Skeletal muscle satellite cell (primary cell): Measurements from ENCODE around the gene POLR1C.

Source experiments
- H3K27me3 ChIP-seq: 2 replicates; pipeline ENCODE4 v1.7.0; 2013; ENCODE audit warnings: low read length; ENCODE audit not compliant: control insufficient read depth, insufficient read depth
- H3K36me3 ChIP-seq: 2 replicates; pipeline ENCODE4 v1.7.0; 2013; ENCODE audit warnings: mild to moderate bottlenecking, control low read depth, low read length; ENCODE audit not compliant: insufficient read depth
- H3K4me1 ChIP-seq: 2 replicates; pipeline ENCODE4 v1.7.0; 2013; ENCODE audit warnings: low read length; ENCODE audit not compliant: control insufficient read depth, insufficient read depth
- H3K4me2 ChIP-seq: 2 replicates; pipeline ENCODE4 v1.7.0; 2013; ENCODE audit warnings: mild to moderate bottlenecking, low read length
- H3K4me3 ChIP-seq: 2 replicates; pipeline ENCODE4 v1.7.0; 2013; ENCODE audit warnings: low read length
- H3K9ac ChIP-seq: 2 replicates; pipeline ENCODE4 v1.7.0; 2013; ENCODE audit warnings: mild to moderate bottlenecking, low read depth, low read length, moderate library complexity
- H3K9me3 ChIP-seq: replicated peaks from 2 replicates; pipeline ENCODE4 v1.7.0; 2013; ENCODE audit warnings: mild to moderate bottlenecking, control low read depth, low read length

Gene POLR1C

DNA sequence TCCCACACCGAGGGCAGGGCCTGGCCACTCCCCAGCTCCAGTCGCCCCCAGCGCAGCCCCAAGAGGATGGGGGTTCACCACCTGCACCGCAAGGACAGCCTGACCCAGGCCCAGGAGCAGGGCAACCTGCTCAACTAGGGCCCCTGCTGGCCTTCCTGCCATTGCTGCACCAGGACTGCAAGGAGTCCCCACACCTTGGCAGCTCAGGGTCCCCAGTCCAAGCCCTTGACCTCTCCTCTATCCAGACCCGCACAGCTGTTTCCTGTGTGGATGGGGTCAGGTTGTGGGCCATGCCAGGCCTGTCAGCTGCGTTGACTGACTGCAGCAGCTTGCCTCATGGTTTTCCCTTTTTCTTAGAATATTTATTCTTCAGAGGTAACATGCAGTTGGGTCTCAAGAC is 11.2 kb upstream of the POLR1C start:
- H3K4me3 ChIP-seq = no peak overlapping the region
- peaks cover 46% of the 10 kb centered on the region for H3K36me3 ChIP-seq
- H3K9me3 ChIP-seq = no peaks in the 10 kb centered on the region
- H3K4me2 ChIP-seq = no peak overlapping the region
- H3K4me1 ChIP-seq = peaks cover 13% of the 10 kb centered on the region
- no peak overlapping the region for H3K9ac ChIP-seq
- no peaks in the 10 kb centered on the region for H3K27me3 ChIP-seq

DNA sequence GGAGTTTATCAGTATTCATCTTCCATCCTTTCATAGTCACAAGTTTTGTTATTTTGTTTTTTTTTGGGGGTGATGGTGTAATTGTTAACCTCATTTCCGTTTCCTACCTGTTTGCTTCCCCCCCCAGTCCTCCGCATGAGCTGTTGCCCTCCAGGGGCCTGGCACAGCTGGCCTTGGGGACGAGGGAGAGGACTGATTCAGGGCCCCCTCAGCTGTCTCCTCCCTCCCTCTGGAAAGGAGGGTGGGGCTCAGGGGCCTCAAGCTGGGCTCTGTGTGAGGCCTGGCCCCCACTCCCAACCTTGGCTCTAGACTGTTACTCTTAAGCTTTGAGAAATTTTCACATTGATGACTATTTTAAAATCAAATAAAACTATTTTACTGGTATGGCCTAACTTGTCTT is 10.7 kb upstream of the POLR1C start:
- no peak overlapping the region for H3K4me2 ChIP-seq

DNA sequence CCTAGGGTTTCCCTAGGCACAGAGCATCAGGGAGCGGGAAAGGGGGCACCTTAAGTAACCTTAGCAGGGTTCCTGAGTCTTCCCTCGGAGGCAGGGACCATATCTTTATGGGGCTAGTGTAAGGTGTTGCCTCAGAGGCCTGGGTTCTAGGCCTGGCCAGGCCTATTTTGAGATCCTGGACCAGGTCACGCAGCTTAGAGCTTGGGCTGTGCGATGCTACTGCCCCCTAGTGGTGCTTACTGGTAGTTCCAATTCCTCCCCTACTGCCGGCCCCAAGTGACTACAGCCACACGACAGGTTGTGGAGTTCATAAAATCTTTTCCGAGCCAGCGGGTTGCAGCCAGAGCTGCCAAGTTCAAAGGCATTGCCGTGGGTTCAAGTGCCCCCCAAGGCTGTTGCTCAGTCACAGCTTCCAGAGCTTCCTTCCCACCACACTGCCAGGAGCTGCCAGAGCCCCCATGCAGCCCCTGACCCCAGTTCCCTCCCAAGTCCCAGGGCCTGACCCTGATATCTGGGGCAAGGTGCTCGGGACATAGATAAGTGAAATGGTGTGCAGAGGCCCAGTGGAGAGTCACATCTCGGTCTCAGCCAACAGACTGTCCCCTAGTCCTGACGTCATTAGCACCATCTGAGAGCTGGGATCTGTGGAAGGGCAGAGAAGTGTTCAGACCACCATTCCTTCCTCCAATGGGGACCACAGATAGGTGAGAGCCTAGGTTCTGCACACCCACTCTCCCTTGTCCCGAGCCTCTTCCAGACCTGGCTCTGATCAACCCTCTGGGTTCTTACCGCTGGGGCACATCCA is 10.0 kb upstream of the POLR1C start:
- Histone ChIP-seq H3K36me3 (peaks cover 49% of the 10 kb centered on the region), H3K4me2 (no peak overlapping the region), H3K4me1 (peaks cover 15% of the 10 kb centered on the region), H3K4me3 (no peak overlapping the region), H3K9ac (no peak overlapping the region), H3K27me3 (no peaks in the 10 kb centered on the region), H3K9me3 (no peaks in the 10 kb centered on the region)

More for the DNA sequence above, 10.7 kb upstream of the POLR1C start:
- Histone ChIP-seq H3K4me1 (peaks cover 15% of the 10 kb centered on the region), H3K27me3 (no peaks in the 10 kb centered on the region), H3K36me3 (peaks cover 44% of the 10 kb centered on the region), H3K4me3 (no peak overlapping the region), H3K9me3 (no peaks in the 10 kb centered on the region), H3K9ac (no peak overlapping the region)

DNA sequence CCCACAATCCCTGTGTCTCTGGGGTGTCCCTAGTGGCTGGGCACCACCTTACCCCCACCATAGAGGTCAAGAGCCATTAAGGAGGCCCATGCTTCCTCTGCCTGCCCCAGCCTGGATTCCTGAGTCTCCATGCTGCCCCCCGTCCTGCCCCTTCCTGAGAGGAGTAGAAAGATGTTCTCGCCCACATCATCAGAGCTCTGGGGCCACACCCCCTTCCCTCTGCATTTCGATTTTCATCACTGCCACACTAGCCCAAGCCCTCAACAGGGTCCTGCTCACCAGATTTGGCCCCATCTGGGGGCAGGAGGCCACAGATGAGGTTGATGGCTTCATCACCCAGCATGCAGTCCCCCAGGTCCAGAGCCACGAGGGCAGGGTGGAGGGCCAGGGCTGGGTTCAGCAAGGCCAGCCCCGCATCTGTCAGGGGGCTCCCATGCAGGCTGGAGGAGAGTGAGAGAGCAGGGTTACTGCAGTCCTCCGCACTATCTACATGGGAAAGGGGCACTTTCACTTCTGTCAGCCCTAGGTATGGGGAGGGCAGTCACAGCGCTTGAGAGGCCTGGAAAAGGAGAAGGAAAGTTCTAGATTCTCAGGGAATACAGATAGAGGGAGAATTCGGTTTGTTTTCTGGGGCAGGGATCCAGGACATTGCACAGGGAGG is 8.3 kb upstream of the POLR1C start:
- Histone ChIP-seq H3K36me3 (peaks cover 51% of the 10 kb centered on the region), H3K4me3 (no peak overlapping the region), H3K4me1 (peaks cover 15% of the 10 kb centered on the region), H3K4me2 (peak overlapping the region; percentile 99), H3K27me3 (no peaks in the 10 kb centered on the region), H3K9ac (no peak overlapping the region), H3K9me3 (no peaks in the 10 kb centered on the region)

DNA sequence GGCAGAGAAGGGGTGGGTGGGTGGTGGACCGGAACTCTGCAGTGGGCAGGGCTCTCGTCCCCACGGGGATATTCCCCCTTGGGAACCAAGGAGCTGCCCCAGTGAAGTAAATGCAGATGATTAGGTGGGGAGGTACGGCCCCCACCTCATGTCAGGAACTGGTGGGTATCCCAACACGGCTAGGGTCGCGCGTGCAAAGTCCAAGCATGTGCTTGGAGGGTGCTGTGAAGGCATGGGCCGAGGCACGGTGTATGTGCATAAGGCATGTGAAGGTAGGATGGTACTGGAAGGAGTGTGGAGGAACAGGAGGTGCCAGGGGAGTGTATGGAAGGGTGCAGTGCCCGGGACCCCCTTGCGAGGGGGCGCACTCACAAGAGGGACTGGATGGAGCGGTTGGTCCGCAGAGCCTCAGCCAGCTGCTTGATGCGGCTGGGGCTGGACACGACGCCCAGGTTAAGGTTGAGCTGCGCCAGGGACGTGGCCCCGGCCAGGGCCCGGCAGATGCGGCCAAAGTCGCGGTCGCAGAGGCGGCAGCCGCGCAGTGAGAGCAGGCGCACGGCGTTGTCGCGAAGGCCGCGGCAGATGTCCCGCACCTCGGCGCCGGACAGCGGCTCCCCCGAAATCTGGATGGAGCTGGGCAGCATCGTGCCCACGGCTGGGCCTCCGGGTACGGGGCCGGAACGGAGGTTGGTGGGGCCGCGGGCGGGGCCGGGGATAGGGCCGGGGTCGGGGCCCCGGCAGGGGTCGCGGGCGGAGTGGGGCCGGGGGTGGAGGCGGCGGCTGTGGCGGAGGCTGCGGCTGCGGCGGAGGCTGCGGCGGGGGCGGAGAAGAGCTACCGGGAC is 7.5 kb upstream of the POLR1C start:
- H3K27me3 ChIP-seq = no peaks in the 10 kb centered on the region
- no peaks in the 10 kb centered on the region for H3K9me3 ChIP-seq
- peak overlapping the region; percentile 78 for H3K9ac ChIP-seq
- peak overlapping the region; percentile 79 for H3K4me3 ChIP-seq
- peaks cover 51% of the 10 kb centered on the region for H3K36me3 ChIP-seq
- H3K4me1 ChIP-seq = peaks cover 15% of the 10 kb centered on the region
- peak overlapping the region; percentile 99 for H3K4me2 ChIP-seq

DNA sequence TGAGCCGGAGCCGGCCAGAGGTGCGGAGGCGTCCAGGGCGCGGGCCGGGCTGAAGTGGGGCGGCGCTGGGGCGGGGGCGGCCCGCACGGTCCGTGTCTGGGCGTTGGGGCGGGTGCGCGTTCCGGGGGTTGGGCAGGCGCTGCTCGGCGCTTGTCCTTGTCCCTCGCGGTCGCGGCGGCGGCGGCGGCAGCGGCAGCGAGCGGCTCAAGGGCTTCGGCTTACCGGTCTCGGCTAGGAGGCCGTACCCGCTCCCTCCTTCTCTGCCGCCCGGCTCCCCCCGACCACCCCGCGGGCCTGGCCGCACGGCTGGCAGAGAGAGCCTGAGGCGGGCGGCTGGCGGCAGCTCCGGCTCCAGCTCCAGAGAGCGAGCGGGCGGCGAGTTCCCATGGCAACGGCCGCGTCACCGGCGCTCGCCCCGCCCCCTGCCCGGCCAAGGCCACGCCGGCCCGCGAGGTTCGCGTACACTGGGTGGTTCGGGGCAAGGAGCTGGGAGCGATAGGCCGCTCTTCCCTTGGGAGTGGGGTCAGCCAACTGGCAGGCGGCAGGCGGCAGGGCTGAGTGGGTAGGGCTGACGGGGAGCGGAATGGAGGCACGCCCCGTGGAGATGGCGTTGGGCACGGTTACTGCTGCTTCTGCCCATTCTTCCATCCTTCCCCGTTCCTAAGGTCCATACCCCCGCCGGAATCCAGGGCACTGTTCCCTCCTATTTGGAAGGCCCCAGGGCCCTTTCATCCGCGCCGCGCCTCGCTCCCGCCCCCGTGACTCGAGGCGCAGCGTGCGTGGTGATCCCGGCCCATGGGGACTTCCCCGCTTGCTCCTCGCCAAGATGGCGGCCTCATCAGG is 6.7 kb upstream of the POLR1C start, which contains the start of gene LRRC73:
Gene LRRC73 (minus strand): TSS at position 363 of the 843 bp plus-strand sequence. CDS start 561 bp downstream, outside the sequence.
- Histone ChIP-seq H3K9ac (peak within 1 kb of the TSS; percentile 78), H3K27me3 (no peaks in the 10 kb centered on the region), H3K4me2 (peak within 1 kb of the TSS; percentile 99), H3K4me3 (peak within 1 kb of the TSS; percentile 79), H3K9me3 (no peaks in the 10 kb centered on the region), H3K36me3 (peaks cover 49% of the 10 kb centered on the region), H3K4me1 (peaks cover 16% of the 10 kb centered on the region)

DNA sequence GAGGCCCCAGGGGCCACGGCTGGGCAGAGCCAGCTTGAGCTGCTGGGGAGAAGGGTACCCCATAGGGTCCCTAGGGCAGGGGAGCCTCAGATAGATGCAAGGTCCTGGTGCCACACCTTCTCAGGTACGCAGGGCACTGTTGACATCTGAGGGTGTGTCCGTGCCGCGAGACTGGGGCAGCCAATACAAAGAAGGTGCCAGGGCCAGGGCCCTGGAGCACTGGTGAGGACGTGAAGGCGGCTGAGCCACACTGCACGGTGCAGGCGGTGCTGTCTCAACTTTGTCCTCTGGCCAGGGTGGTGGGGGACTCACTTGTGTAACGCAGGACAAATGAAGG is 6.1 kb upstream of the POLR1C start:
- Histone ChIP-seq H3K4me3 (peak overlapping the region; percentile 79), H3K9ac (peak overlapping the region; percentile 78), H3K4me1 (peaks cover 22% of the 10 kb centered on the region), H3K9me3 (no peaks in the 10 kb centered on the region), H3K4me2 (peak overlapping the region; percentile 99), H3K36me3 (peaks cover 49% of the 10 kb centered on the region), H3K27me3 (no peaks in the 10 kb centered on the region)

DNA sequence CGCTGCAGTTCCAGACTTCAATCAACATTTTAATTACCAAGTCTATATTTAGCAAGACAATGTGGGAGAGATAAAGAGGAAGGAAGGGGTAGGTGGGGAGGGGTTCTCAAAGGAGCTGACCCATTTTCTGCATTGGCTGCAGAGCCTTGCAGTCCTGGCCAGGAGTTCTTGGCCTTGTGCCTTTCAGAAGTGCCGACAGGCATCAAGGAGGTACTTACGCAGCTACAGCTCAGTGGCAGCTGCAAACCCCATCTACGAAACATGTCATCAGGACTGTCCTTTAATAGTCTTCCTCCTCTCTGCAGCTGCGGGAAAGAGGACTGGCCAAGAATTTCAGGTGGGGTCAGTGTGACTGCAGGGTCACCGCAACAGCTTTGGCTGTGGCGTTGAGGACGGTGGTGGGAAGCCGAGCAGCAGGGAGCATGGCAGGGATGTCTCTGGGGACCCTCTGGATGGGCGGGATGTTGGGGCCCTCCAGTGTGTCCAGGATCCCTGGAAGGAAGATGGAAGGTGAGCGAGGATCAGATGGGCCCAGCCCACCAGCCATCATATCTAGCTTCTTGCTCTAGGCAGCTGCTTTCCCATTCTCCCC is 5.0 kb upstream of the POLR1C start:
- Histone ChIP-seq H3K4me2 (no peak overlapping the region), H3K4me3 (no peak overlapping the region), H3K4me1 (peaks cover 25% of the 10 kb centered on the region), H3K27me3 (no peaks in the 10 kb centered on the region), H3K36me3 (peaks cover 48% of the 10 kb centered on the region), H3K9me3 (no peaks in the 10 kb centered on the region), H3K9ac (no peak overlapping the region)

DNA sequence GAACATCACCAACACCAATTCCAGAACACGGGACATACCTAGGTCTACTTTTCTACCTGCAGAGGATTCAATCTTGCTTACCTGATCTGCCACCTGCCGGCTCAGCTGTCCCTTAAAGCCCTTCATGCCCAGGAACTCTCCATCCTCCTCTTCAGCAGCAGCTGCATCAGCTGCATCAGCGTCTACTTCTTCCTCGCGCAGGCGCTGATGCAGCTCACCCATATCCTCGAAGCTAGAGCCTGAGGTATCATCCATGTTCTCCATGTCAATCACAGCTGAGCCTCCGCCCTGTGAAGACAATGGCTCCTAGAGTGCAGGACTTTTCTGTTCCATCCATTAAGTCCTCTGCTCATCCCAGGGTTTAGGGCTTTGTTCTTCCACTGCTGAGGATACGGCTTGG is 1.1 kb upstream of the POLR1C start:
- H3K27me3 ChIP-seq = no peaks in the 10 kb centered on the region

DNA sequence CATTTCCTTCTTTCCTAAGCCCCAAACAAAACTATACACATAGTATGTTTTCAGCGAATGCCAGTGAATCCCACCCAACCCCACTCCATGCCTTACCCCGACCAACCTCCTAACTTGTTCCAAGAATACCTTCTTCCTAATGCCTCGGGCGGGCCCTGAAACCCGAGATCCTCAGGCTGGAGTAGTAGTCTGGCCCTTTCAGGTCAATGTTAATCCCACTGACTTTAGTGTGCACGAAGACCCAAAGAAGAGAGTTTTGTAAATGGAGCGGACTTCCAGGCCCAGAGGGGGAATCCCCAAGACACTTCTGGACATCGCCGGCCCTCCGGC is 557 bp upstream of the POLR1C start:
- peak overlapping the region; percentile 96 for H3K9ac ChIP-seq
- no peaks in the 10 kb centered on the region for H3K9me3 ChIP-seq
- H3K4me3 ChIP-seq = peak overlapping the region; percentile 86
- H3K36me3 ChIP-seq = peaks cover 63% of the 10 kb centered on the region
- peak overlapping the region; percentile 99 for H3K4me2 ChIP-seq
- peaks cover 19% of the 10 kb centered on the region for H3K4me1 ChIP-seq
- no peaks in the 10 kb centered on the region for H3K27me3 ChIP-seq

More for the DNA sequence above, 1.1 kb upstream of the POLR1C start:
- Histone ChIP-seq H3K4me1 (peaks cover 20% of the 10 kb centered on the region), H3K4me3 (peak overlapping the region; percentile 86), H3K36me3 (peaks cover 62% of the 10 kb centered on the region), H3K4me2 (peak overlapping the region; percentile 99), H3K9ac (peak overlapping the region; percentile 96), H3K9me3 (no peaks in the 10 kb centered on the region)
